Bronchus fibroblast of lung (primary cell): ENCODE results near the gene PKN2. TPM values are rescaled to one million over a fixed set of nuclear protein-coding genes. Genes with fewer than 3 reads are reported as not detected.

ENCODE experiments used
- total RNA-seq: library from RNA; depleted of rRNA; stranded (reverse); fragments of >200 nt; gene quantifications from 2 replicates; pipeline ENCODE4 v1.2.3, GENCODE V29; 2015

PKN2 gene
- total RNA-seq = 12.5 and 14.8 TPM in 2 replicates

DNA sequence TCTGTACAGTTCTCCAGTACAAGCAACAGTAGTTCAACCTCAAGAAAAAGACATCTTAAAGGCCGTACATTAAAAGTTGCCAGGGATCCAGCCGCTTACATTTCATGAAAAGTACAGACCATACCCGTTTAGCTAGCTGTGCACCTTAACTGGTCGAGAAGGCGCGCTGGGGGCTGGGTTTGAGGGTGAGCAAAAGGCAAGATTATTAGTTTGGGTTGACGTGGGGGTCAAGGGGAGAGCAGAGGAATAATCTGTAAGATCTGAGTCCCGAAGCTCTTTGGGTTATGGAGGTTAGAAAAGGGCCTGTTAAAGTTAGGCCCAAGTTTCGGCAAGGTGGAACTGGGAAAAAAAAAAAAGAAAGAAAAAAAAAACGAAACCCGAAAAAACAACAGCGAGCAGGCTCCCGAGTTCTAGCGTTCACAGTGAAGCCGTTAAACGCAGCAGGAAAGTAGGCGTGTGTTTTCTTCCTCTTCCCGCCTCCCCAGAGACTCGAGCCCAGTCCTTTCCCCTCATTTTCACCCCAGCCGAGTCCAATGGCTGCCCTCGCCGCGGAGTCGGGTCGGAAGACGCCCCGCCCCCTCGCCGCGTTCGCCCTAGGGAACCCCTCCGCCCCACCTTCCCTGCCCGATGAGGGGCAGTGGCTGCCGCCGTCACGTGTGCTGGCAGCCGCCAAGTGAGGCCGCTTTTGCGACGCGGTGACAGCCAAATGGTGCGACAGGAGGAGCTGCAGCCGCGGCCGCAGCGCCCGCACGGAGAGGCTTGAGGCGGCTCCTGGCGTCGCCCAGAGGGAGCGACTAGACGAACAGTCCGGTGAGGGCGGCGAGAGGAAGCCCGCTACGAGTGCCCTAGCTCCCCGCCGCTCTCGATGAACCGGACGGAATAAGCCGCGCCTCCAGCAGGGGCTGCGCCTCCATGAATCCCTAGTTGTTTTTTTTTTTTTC is at the start of gene PKN2:
Gene PKN2, plus strand, starts transcription at position 733 of the 941 bp plus-strand sequence. CDS start 308 bp downstream, outside the sequence.

Other genes with a start within 250 kb of the PKN2 start
- gene GTF2B, start 207.3 kb downstream of the PKN2 start, total RNA-seq = 34.0 and 36.1 TPM in 2 replicates